Neural cell (in vitro differentiated cells): ENCODE measurements around the gene RIMS1. TPM values are rescaled to one million over a fixed set of nuclear protein-coding genes. Genes with fewer than 3 reads are reported as not detected.

Experiments used
- H2AFZ ChIP-seq: fragments of 200-600, 300-800 bp; sonication (generic), shearing (Covaris generic); 2 replicates; pipeline ENCODE4 v1.6.0; 2014; ENCODE audit warnings: low read depth, mild to moderate bottlenecking, antibody characterized with exemption, low read length, moderate library complexity
- H3F3A ChIP-seq: fragments of 200-600 bp; shearing (Covaris generic); 2 replicates; pipeline ENCODE4 v1.6.1; 2016; ENCODE audit warnings: mild to moderate bottlenecking, moderate library complexity, mixed read lengths, antibody characterized with exemption, low read length; ENCODE audit not compliant: insufficient read depth, poor library complexity, severe bottlenecking
- H3K27ac ChIP-seq: fragments of 200-600, 300-800 bp; sonication (generic), shearing (Covaris generic); 2 replicates; pipeline ENCODE4 v1.5.1; 2014; ENCODE audit warnings: mild to moderate bottlenecking, low read length, moderate library complexity
- H3K27me3 ChIP-seq: fragments of 300-800, 200-600 bp; sonication (generic), shearing (Covaris generic); 2 replicates; pipeline ENCODE4 v1.6.0; 2014; ENCODE audit warnings: mild to moderate bottlenecking, low read depth, low read length, moderate library complexity; ENCODE audit not compliant: insufficient read depth
- H3K36me3 ChIP-seq: fragments of 300-800, 200-600 bp; sonication (generic), shearing (Covaris generic); 2 replicates; pipeline ENCODE4 v1.5.1; 2014; ENCODE audit warnings: mild to moderate bottlenecking, antibody characterized with exemption, low read length, moderate library complexity; ENCODE audit not compliant: insufficient read depth
- H3K4me2 ChIP-seq: fragments of 300-800, 200-600 bp; sonication (generic), shearing (Covaris generic); 2 replicates; pipeline ENCODE4 v1.6.0; 2014; ENCODE audit warnings: mild to moderate bottlenecking, low read length
- H3K4me3 ChIP-seq: fragments of 300-800, 200-600 bp; sonication (generic), shearing (Covaris generic); 2 replicates; pipeline ENCODE4 v1.5.1; 2014; ENCODE audit warnings: mild to moderate bottlenecking, low read length, moderate library complexity
- H3K79me2 ChIP-seq: fragments of 200-600 bp; shearing (Covaris generic); replicated peaks from 2 replicates; pipeline ENCODE4 v1.6.0; 2014; ENCODE audit warnings: mild to moderate bottlenecking, low read length, moderate library complexity; ENCODE audit not compliant: insufficient read depth
- H3K9ac ChIP-seq: fragments of 300-800, 200-600 bp; sonication (generic), shearing (Covaris generic); 2 replicates; pipeline ENCODE4 v1.6.1; 2016; ENCODE audit warnings: mild to moderate bottlenecking, low read length, mixed read lengths
- H3K9me2 ChIP-seq: fragments of 200-600 bp; shearing (Covaris generic); 2 replicates; pipeline ENCODE4 v1.6.1; 2016; ENCODE audit warnings: mild to moderate bottlenecking, low read length, mixed read lengths; ENCODE audit not compliant: insufficient read depth
- H3K9me3 ChIP-seq: fragments of 200-600, 300-800 bp; sonication (generic), shearing (Covaris generic); 2 replicates; pipeline ENCODE4 v1.6.1; 2016; ENCODE audit warnings: mild to moderate bottlenecking, mixed run types, low read length, moderate library complexity, mixed read lengths
- H4K20me1 ChIP-seq: fragments of 200-600 bp; shearing (Covaris generic); 2 replicates; pipeline ENCODE4 v1.6.1; 2016; ENCODE audit warnings: mild to moderate bottlenecking, mixed run types; ENCODE audit not compliant: insufficient read depth
- EP300 ChIP-seq: fragments of 450-650 bp; conservative IDR thresholded peaks from 2 replicates; pipeline ENCODE4 v1.6.1; 2014; ENCODE audit warnings: antibody characterized with exemption, mild to moderate bottlenecking, moderate library complexity; ENCODE audit not compliant: poor library complexity, severe bottlenecking
- EZH2 ChIP-seq: fragments of 200-600, 300-800 bp; shearing (Covaris generic), sonication (generic); IDR thresholded peaks from 2 replicates; pipeline ENCODE4 v1.6.1; 2014; ENCODE audit warnings: antibody characterized with exemption, low read length, borderline replicate concordance, mild to moderate bottlenecking; ENCODE audit not compliant: insufficient read depth, poor library complexity, severe bottlenecking
- MXI1 ChIP-seq: fragments of 450-650 bp; conservative IDR thresholded peaks from 2 replicates; pipeline ENCODE4 v1.6.1; 2014; ENCODE audit warnings: antibody characterized with exemption, mild to moderate bottlenecking; ENCODE audit not compliant: poor library complexity, severe bottlenecking
- POLR2AphosphoS5 ChIP-seq: IDR thresholded peaks from 2 replicates; pipeline ENCODE4 v1.6.1; 2012
- RAD21 ChIP-seq: fragments of 450-650 bp; conservative IDR thresholded peaks from 2 replicates; pipeline ENCODE4 v1.6.1; 2014; ENCODE audit warnings: antibody characterized with exemption, mild to moderate bottlenecking, moderate library complexity
- SMC3 ChIP-seq: fragments of 450-650 bp; conservative IDR thresholded peaks from 2 replicates; pipeline ENCODE4 v1.6.1; 2014; ENCODE audit warnings: antibody characterized with exemption, mild to moderate bottlenecking, moderate library complexity; ENCODE audit not compliant: poor library complexity
- TAF1 ChIP-seq: IDR thresholded peaks from 2 replicates; pipeline ENCODE4 v1.6.1; 2012; ENCODE audit warnings: low read depth
- polyA plus RNA-seq: library from polyadenylated mRNA; depleted of rRNA; stranded (reverse); fragments of >200 nt; gene quantifications from 2 replicates; pipeline ENCODE4 v1.2.3, GENCODE V29; 2014
- TF ChIP-seq, protein P1 (sequence below): fragments of 450-650 bp; IDR thresholded peaks from 2 replicates; pipeline ENCODE4 v1.5.1; 2014; ENCODE audit warnings: antibody characterized with exemption, mild to moderate bottlenecking, moderate library complexity; ENCODE audit not compliant: poor library complexity, severe bottlenecking
- TF ChIP-seq, protein P2 (sequence below): IDR thresholded peaks from 2 replicates; pipeline ENCODE4 v1.6.1; 2012; ENCODE audit warnings: borderline replicate concordance

RIMS1 gene
- polyA plus RNA-seq, 1 donor from 2014 or later = 17.8 TPM

DNA sequence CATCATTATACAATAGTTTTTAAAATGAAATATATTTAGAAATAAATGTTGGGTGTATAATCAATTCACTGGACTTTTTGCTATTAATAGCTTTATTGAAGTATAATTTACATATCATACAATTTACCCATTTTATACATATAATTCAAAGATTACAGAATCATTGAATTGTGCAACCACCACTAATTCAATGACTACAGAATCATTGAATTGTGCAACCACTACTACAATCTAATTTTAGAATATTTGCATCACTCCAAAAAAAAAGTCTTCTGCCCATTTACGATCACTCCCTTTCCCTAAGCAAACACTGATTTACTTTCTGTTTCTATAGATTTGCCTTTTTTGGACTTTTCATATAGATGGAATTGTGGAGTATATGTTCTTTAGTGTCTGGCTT is 35.1 kb upstream of the RIMS1 start:
- Histone ChIP-seq H3K4me2 (no peak overlapping the region), H3K9me3 (no peaks in the 10 kb centered on the region), H3K4me3 (no peak overlapping the region), H3K27ac (no peak overlapping the region), H2AFZ (no peak overlapping the region), H3K27me3 (no peaks in the 10 kb centered on the region), H3F3A (no peaks in the 10 kb centered on the region), H3K79me2 (no peaks in the 10 kb centered on the region), H3K9me2 (no peaks in the 10 kb centered on the region), H3K36me3 (no peaks in the 10 kb centered on the region), H3K9ac (no peak overlapping the region), H4K20me1 (no peaks in the 10 kb centered on the region)
- TF ChIP-seq, protein P1, sequence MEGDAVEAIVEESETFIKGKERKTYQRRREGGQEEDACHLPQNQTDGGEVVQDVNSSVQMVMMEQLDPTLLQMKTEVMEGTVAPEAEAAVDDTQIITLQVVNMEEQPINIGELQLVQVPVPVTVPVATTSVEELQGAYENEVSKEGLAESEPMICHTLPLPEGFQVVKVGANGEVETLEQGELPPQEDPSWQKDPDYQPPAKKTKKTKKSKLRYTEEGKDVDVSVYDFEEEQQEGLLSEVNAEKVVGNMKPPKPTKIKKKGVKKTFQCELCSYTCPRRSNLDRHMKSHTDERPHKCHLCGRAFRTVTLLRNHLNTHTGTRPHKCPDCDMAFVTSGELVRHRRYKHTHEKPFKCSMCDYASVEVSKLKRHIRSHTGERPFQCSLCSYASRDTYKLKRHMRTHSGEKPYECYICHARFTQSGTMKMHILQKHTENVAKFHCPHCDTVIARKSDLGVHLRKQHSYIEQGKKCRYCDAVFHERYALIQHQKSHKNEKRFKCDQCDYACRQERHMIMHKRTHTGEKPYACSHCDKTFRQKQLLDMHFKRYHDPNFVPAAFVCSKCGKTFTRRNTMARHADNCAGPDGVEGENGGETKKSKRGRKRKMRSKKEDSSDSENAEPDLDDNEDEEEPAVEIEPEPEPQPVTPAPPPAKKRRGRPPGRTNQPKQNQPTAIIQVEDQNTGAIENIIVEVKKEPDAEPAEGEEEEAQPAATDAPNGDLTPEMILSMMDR = no peak
- TF ChIP-seq SMC3 = no peak
- no peak for TF ChIP-seq EZH2
- TF ChIP-seq TAF1 = no peak
- no peak for TF ChIP-seq RAD21
- no peak for TF ChIP-seq POLR2AphosphoS5
- TF ChIP-seq EP300 = no peak
- TF ChIP-seq MXI1 = no peak
- TF ChIP-seq, protein P2, sequence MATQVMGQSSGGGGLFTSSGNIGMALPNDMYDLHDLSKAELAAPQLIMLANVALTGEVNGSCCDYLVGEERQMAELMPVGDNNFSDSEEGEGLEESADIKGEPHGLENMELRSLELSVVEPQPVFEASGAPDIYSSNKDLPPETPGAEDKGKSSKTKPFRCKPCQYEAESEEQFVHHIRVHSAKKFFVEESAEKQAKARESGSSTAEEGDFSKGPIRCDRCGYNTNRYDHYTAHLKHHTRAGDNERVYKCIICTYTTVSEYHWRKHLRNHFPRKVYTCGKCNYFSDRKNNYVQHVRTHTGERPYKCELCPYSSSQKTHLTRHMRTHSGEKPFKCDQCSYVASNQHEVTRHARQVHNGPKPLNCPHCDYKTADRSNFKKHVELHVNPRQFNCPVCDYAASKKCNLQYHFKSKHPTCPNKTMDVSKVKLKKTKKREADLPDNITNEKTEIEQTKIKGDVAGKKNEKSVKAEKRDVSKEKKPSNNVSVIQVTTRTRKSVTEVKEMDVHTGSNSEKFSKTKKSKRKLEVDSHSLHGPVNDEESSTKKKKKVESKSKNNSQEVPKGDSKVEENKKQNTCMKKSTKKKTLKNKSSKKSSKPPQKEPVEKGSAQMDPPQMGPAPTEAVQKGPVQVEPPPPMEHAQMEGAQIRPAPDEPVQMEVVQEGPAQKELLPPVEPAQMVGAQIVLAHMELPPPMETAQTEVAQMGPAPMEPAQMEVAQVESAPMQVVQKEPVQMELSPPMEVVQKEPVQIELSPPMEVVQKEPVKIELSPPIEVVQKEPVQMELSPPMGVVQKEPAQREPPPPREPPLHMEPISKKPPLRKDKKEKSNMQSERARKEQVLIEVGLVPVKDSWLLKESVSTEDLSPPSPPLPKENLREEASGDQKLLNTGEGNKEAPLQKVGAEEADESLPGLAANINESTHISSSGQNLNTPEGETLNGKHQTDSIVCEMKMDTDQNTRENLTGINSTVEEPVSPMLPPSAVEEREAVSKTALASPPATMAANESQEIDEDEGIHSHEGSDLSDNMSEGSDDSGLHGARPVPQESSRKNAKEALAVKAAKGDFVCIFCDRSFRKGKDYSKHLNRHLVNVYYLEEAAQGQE = no peak

DNA sequence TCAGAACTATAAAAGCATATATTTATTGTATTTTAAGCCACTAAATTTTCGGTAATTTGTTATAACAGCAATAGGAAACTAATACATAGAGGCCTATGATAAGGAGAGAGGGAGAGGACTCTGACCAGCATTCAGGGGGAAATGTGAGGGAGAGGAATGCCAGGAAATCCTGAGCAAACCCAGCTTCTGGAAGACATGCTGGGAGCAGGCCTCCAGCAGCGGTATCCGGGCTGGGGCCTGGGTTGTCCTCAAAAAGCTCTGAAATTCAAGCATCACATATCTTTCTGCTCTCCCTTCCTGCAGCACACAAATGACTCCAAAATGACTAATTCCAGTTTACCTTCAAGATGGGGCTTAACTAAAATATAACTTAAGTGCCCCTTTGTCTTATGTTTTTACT is 33.4 kb upstream of the RIMS1 start:
- Histone ChIP-seq H3F3A (no peaks in the 10 kb centered on the region), H4K20me1 (no peaks in the 10 kb centered on the region), H3K9me2 (no peaks in the 10 kb centered on the region), H3K4me3 (no peak overlapping the region), H3K9me3 (no peaks in the 10 kb centered on the region), H3K4me2 (no peak overlapping the region), H3K27me3 (no peaks in the 10 kb centered on the region), H3K27ac (no peak overlapping the region), H3K9ac (no peak overlapping the region), H3K36me3 (no peaks in the 10 kb centered on the region), H3K79me2 (no peaks in the 10 kb centered on the region), H2AFZ (no peak overlapping the region)
- TF ChIP-seq TAF1 (no peak), SMC3 (no peak), MXI1 (no peak), POLR2AphosphoS5 (no peak), EP300 (no peak), RAD21 (no peak), EZH2 (no peak)
- TF ChIP-seq, protein P1 = no peak
- TF ChIP-seq, protein P2 = no peak
